Tibial nerve (tissue), 4 donors: Measurements from ENCODE around the gene PRKCZ.

ENCODE experiments used
- CTCF ChIP-seq, 5 experiments: fragments of 200-600 bp in 3 of 5; fragments of 450-650 bp in 2 of 5; sonication (generic) in 3 of 5; IDR thresholded peaks; one replicate each; pipeline ENCODE4 v1.5.1; 2016 to 2019; ENCODE audit warnings: antibody characterized with exemption in 5 of 5, mild to moderate bottlenecking in 3 of 5, moderate library complexity in 2 of 5
- EP300 ChIP-seq, 2 donors: sonication (generic); formaldehyde crosslinking; IDR thresholded peaks; one replicate each; pipeline ENCODE4 v1.6.1; 2017; ENCODE audit warnings: antibody characterized with exemption in 2 of 2, mild to moderate bottlenecking in 1 of 2
- POLR2A ChIP-seq, 2 donors: fragments of 450-650 bp; IDR thresholded peaks; one replicate each; pipeline ENCODE4 v1.6.1; 2017; ENCODE audit warnings: antibody characterized with exemption in 2 of 2, mild to moderate bottlenecking in 2 of 2, moderate library complexity in 2 of 2

DNA sequence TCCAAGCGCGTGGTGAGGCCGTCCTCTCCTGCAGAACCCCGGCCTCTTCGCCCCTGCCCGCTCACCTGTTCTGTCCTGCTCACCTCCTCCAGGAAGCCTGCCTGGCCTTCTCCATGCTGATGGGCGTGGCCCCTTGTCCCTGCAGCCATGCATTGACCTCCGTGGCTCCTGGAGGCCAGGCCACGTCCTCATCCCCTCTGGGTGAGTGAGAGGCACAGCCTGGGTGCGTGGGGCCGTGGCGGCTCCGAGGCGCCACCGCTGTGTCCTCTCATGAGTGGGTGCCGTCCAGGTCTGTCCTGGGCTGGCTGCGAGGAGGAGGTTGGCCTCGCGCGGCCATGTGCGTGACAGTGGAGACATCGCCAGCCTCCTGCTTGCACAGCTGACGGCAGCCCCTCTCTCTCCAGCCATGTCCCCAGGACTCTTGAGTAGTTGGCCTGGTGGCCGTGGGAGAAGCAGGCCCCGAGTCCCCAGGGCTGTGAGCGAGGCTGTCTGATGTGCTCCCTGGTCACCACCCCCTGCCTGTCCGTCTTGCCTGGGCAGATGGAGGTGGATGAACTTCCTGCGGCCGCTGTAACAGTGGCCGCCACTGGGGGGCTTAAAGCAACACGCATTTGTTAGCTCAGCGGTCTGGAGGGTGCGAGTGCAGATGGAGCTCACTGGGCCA lies 58.1 kb downstream of the PRKCZ start:
- TF ChIP-seq CTCF (IDR thresholded peaks at IDR 0.05) = peak in 3 of 5 experiments; percentile 6 to 36 (median 22)
- TF ChIP-seq EP300 (IDR thresholded peaks at IDR 0.05) = no peak
- no peak for TF ChIP-seq POLR2A (IDR thresholded peaks at IDR 0.05)
